ENCODE data around the gene ACAP3.

ACAP3 gene

DNA sequence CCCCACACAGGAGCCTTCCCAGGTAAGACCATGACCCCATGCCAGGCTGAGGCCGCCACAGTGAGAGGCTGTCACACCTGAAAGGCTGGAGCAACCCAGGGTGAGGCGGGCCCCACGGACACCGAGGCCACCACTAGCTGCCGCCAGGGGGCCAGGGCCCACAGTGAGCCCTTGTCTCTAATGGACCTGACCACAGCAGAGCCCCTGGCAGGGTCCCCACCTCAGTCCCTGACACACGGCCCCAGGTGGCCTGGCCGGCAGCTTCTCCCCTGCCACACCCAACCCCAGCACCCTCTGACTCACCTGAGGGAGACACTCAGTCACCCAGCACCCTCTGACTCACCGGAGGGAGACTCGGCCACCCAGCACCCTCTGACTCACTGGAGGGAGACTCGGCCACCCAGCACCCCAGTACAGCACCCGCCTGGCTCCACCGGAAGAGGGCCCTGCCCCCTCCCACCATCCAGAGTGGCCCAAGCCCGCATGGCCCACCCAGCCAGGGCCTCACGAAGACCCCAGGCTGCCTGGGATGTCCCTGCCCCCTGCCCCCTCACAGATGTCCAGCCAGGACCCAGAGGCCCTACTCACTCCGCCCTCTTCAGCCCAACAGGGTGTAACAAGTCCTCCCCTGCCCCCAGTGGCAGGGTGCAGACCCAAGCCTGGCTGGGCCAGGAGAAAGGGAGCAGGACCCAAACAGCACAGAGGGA, 37.1 kb upstream of the ACAP3 start:
- no peak for DNase-seq

GRCh38 chr1:1343811-1344421, 36.2 kb upstream of the ACAP3 start:
- DNase-seq = no peak

- no peak for DNase-seq
Measured at GRCh38 chr1:1342584-1343115, 34.9 kb upstream of the ACAP3 start.

- no peak for DNase-seq
Measured at GRCh38 chr1:1342061-1342562, 34.4 kb upstream of the ACAP3 start.

- no peak for DNase-seq
Measured at GRCh38 chr1:1341549-1342021, 33.9 kb upstream of the ACAP3 start.

GRCh38 chr1:1340791-1341548, 33.2 kb upstream of the ACAP3 start:
- DNase-seq = no peak

DNA sequence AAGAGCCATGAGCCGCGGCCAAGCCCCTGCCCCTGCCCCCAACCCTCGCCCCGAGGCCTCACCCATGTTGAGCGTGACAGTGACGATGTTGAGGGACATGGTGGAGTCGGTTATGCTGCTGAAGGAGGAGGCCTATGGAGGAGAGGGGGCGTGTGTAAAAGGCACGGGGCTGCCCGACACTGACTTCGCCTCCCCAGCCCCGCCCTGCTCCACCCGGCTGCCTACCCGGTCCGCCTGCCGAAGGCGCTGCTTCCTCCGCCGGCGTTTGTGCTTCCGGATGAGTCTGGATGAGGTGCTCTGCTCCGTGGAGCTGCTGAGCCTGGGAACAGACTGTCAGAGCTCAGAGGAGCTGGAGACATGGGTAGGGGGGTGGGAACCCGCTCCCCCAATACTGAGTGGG, 32.5 kb upstream of the ACAP3 start:
- DNase-seq = no peak

GRCh38 chr1:1338278-1338677, 30.5 kb upstream of the ACAP3 start:
- no peak for DNase-seq

GRCh38 chr1:1337793-1338147, 30.0 kb upstream of the ACAP3 start:
- no peak for DNase-seq

- no peak for DNase-seq
Measured at GRCh38 chr1:1336931-1337792, 29.4 kb upstream of the ACAP3 start.

DNA sequence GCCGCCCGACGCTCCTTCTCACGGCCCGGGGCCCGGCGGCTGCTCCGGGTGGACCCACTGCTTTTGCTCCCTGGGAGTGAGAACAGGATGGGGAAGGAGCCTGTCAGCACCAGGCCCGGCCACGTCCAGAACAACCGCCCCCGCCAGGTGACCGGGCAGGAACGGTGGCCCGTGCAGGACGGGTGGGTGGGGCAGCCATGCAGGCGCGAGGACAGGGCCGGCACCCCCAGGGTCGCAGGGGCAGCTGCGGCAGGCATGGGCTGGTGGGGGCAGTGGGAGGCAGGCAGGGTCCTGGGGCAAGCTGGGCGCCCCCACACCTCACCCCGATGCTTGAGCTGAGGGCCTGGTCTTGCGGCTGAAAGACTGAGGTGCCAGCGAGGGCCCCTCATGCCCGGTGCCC, 28.7 kb upstream of the ACAP3 start:
- DNase-seq = no peak

DNA sequence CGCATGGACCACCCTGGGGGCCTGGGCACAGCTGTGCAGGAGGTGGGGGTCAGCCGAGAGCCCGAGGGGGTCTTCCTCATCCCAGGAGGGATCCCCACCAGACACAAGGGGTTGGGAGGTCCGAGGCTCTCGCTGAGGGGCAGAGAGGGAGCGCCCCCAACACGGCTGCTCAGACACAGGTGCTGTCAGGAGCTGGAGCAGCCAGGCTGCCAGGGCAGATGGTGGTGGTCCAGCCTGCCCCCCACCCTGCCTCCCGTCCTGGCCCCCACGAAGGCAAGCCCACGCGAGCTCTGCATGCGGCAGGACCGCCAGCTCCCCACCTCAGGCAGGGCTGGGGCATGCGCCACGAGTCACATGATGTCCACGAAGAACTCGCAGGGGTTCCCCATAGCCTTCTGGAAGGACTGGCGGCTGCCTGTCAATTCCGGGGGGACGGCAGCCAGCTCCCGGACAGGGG, 28.1 kb upstream of the ACAP3 start:
- no peak for DNase-seq

DNA sequence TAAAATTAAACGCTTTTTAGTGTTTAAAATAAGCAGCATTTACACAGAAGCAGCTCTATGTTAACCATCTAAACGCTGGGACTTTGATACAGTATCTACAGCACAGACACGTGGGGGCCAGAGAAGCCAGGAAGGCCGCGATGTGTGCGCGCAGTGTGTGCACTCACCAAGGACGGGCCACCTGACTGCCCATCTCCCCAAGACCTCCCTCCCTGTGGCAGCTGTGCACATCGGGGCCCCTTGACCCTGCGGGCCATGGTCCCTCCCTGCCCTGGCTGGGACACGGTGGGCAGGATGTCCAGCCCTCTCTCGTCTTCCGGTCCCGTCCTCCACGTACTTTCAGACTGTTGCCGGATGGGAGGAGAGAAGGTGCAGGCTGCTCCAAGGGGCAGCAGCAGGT, 27.6 kb upstream of the ACAP3 start:
- DNase-seq = no peak

GRCh38 chr1:1334835-1335234, 27.1 kb upstream of the ACAP3 start:
- DNase-seq = no peak

DNA sequence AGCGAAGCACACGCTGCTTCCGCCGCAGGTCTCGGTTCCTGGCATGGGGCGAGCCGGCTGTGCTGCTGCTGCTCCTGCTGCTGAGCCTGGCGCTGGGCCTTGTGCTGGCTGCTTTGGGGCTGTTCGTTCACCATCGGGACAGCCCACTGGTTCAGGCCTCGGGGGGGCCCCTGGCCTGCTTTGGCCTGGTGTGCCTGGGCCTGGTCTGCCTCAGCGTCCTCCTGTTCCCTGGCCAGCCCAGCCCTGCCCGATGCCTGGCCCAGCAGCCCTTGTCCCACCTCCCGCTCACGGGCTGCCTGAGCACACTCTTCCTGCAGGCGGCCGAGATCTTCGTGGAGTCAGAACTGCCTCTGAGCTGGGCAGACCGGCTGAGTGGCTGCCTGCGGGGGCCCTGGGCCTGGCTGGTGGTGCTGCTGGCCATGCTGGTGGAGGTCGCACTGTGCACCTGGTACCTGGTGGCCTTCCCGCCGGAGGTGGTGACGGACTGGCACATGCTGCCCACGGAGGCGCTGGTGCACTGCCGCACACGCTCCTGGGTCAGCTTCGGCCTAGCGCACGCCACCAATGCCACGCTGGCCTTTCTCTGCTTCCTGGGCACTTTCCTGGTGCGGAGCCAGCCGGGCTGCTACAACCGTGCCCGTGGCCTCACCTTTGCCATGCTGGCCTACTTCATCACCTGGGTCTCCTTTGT, 26.0 kb upstream of the ACAP3 start:
- DNase-seq = no peak

- no peak for DNase-seq
Measured at GRCh38 chr1:1332774-1333480, 25.2 kb upstream of the ACAP3 start.

DNA sequence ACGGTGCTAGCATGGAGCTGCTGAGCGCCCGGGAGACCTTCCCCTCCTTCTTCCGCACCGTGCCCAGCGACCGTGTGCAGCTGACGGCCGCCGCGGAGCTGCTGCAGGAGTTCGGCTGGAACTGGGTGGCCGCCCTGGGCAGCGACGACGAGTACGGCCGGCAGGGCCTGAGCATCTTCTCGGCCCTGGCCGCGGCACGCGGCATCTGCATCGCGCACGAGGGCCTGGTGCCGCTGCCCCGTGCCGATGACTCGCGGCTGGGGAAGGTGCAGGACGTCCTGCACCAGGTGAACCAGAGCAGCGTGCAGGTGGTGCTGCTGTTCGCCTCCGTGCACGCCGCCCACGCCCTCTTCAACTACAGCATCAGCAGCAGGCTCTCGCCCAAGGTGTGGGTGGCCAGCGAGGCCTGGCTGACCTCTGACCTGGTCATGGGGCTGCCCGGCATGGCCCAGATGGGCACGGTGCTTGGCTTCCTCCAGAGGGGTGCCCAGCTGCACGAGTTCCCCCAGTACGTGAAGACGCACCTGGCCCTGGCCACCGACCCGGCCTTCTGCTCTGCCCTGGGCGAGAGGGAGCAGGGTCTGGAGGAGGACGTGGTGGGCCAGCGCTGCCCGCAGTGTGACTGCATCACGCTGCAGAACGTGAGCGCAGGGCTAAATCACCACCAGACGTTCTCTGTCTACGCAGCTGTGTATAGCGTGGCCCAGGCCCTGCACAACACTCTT, 24.5 kb upstream of the ACAP3 start:
- DNase-seq = no peak

DNA sequence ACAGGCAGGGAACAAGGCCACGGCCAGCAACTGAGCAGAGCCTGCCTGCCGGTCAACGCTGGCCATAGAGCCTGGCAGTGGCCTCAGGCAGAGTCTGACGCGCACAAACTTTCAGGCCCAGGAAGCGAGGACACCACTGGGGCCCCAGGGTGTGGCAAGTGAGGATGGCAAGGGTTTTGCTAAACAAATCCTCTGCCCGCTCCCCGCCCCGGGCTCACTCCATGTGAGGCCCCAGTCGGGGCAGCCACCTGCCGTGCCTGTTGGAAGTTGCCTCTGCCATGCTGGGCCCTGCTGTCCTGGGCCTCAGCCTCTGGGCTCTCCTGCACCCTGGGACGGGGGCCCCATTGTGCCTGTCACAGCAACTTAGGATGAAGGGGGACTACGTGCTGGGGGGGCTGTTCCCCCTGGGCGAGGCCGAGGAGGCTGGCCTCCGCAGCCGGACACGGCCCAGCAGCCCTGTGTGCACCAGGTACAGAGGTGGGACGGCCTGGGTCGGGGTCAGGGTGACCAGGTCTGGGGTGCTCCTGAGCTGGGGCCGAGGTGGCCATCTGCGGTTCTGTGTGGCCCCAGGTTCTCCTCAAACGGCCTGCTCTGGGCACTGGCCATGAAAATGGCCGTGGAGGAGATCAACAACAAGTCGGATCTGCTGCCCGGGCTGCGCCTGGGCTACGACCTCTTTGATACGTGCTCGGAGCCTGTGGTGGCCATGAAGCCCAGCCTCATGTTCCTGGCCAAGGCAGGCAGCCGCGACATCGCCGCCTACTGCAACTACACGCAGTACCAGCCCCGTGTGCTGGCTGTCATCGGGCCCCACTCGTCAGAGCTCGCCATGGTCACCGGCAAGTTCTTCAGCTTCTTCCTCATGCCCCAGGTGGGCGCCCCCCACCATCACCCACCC, 23.6 kb upstream of the ACAP3 start, which contains the start of gene TAS1R3:
Gene TAS1R3, plus strand, starts transcription at position 213 of the 898 bp plus-strand sequence. Its CDS starts 66 bp downstream, at position 279.
- no peak for DNase-seq

- no peak for DNase-seq
Measured at GRCh38 chr1:1330366-1331067, 22.8 kb upstream of the ACAP3 start.

Measured in NCI-H187 (cell line).